HG03139 (cell line): ENCODE measurements around the gene SH3RF1.
"Not testable (repeated sequence)": the region's sequence is repeated elsewhere in the genome, so short reads cannot be mapped to it uniquely, and the experiment has no call there.

Source experiments
- ATAC-seq: cut with Tn5 transposase; IDR thresholded peaks from one replicate; pipeline ENCODE4 v1.9.1; 2021; ENCODE audit not compliant: unreplicated experiment

Gene SH3RF1

GRCh38 chr4:169202878-169203277 is 67.9 kb downstream of the SH3RF1 start:
- no peak for ATAC-seq

- ATAC-seq, result no peak
Measured at GRCh38 chr4:169202145-169202699, 68.5 kb downstream of the SH3RF1 start.

- no peak for ATAC-seq
Measured at GRCh38 chr4:169201222-169202144, 69.3 kb downstream of the SH3RF1 start.

GRCh38 chr4:169200361-169201030 is 70.3 kb downstream of the SH3RF1 start:
- ATAC-seq, result no peak

- ATAC-seq, result no peak
Measured at GRCh38 chr4:169199184-169199583, 71.6 kb downstream of the SH3RF1 start.

- no peak for ATAC-seq
Measured at GRCh38 chr4:169198167-169198566, 72.6 kb downstream of the SH3RF1 start.

GRCh38 chr4:169197206-169197605 is 73.5 kb downstream of the SH3RF1 start:
- not testable (repeated sequence) for ATAC-seq

- no peak for ATAC-seq
Measured at GRCh38 chr4:169195032-169195431, 75.7 kb downstream of the SH3RF1 start.

GRCh38 chr4:169189968-169190367 is 80.8 kb downstream of the SH3RF1 start:
- not testable (repeated sequence) for ATAC-seq

- ATAC-seq, result peak; percentile 76
Measured at GRCh38 chr4:169189372-169189771, 81.4 kb downstream of the SH3RF1 start.

GRCh38 chr4:169188204-169188603 is 82.6 kb downstream of the SH3RF1 start:
- ATAC-seq, result no peak

- no peak for ATAC-seq
Measured at GRCh38 chr4:169185133-169185956, 85.4 kb downstream of the SH3RF1 start.

- ATAC-seq, result no peak
Measured at GRCh38 chr4:169184686-169185085, 86.1 kb downstream of the SH3RF1 start.

GRCh38 chr4:169184236-169184635 is 86.5 kb downstream of the SH3RF1 start:
- ATAC-seq, result no peak

GRCh38 chr4:169183581-169183980 is 87.2 kb downstream of the SH3RF1 start:
- ATAC-seq, result no peak

GRCh38 chr4:169179609-169180521 is 90.9 kb downstream of the SH3RF1 start:
- ATAC-seq, result no peak

GRCh38 chr4:169178092-169178491 is 92.7 kb downstream of the SH3RF1 start:
- not testable (repeated sequence) for ATAC-seq

GRCh38 chr4:169175476-169175875 is 95.3 kb downstream of the SH3RF1 start:
- ATAC-seq, result no peak

- no peak for ATAC-seq
Measured at GRCh38 chr4:169175035-169175434, 95.7 kb downstream of the SH3RF1 start.

GRCh38 chr4:169174247-169174646 is 96.5 kb downstream of the SH3RF1 start:
- ATAC-seq, result no peak
